ENCODE results near the gene FSD2. TPM values are rescaled to one million over a fixed set of nuclear protein-coding genes. Genes with fewer than 3 reads are reported as not detected.
"Not testable (repeated sequence)": the region's sequence is repeated elsewhere in the genome, so short reads cannot be mapped to it uniquely, and the experiment has no call there.

FSD2 gene
- total and polyA plus RNA-seq, 4 donors = under 0.01 TPM; not detected in 3

DNA sequence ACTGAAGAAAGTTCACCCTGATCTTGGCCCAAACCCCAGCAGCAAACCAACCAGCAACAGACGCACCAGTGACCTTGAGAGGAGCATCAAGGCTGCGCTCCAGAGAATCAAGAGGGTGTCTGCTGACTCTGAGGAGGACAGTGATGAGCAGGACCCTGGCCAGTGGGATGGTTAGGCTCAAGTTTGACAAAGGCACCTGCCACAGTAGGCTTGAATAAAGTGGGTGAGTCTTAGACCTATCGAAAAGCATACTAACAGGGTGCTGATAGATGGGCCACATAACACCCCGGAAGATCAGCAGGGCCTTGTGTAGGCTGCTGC lies 27.5 kb upstream of the FSD2 start:
- peaks cover 0 to 7% of the 10 kb centered on the region in 2 donors for H3K36me3 ChIP-seq (ENCODE audit: control insufficient read depth in 1 of 2, insufficient read depth in 2 of 2, low read length in 1 of 2)
- 96% methylated on average over 4 of the region's 4 CpGs for WGBS, 2 donors
- H3K27me3 ChIP-seq (ENCODE audit: control insufficient read depth in 1 of 2, insufficient read depth in 2 of 2, low read length in 1 of 2) = no peaks in the 10 kb centered on the region
- DNase-seq (no peak), ATAC-seq (ENCODE audit: low FRiP score) (no peak)
- no peak overlapping the region for H3K27ac ChIP-seq (ENCODE audit: low read depth in 1 of 2, low read length in 2 of 2)
- H3K4me3 ChIP-seq (ENCODE audit: low read length in 2 of 2) = no peak overlapping the region
- no peaks in the 10 kb centered on the region for H3K4me1 ChIP-seq (ENCODE audit: control insufficient read depth in 1 of 2, insufficient read depth in 2 of 2, low read length in 2 of 2)
- intact Hi-C loops (cut with DNase I) = no loop called here
- H3K9me3 ChIP-seq (ENCODE audit: control insufficient read depth, low read length) = peaks cover 1% of the 10 kb centered on the region

DNA sequence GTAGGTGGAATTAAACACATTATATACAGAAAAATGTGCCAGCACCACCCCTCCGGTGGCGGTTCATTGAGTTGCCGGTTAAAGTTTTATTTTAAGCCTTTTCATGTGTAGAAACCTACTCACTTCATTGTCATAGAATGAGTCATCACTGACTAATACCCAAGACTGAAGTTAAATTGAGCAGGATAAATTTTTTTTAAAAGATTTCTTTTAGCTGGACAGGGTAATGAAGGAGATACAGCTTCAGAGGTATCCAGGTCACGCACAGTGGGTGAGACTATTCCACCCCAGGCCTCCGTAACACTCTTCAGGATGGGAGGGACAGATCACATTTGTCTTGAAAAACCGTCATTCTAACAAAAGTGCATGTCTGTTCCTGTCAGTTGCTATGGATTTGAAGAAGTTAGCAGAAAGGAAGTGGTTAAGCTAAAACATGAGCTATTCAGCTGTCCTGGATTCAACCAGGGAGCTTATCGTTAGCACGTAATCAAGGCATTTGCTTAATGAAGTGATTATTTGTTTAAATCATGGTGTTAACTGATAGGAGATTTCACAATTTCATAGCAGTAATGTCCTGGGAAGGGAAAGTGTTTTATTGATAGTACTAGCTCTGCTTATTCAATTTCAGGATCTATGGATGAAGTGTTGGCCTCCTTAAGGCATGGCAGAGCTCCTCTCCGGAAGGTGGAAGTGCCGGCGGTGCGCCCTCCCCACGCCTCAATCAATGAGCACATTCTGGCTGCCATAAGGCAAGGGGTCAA lies 26.9 kb upstream of the FSD2 start:
- 68% methylated on average over 13 of the region's 13 CpGs for WGBS, 2 donors
- H3K9me3 ChIP-seq (ENCODE audit: control insufficient read depth, low read length) = peaks cover 1% of the 10 kb centered on the region
- H3K4me1 ChIP-seq (ENCODE audit: control insufficient read depth in 1 of 2, insufficient read depth in 2 of 2, low read length in 2 of 2) = no peaks in the 10 kb centered on the region
- no peak for ATAC-seq (ENCODE audit: low FRiP score)
- H3K27ac ChIP-seq (ENCODE audit: low read depth in 1 of 2, low read length in 2 of 2) = no peak overlapping the region
- peaks cover 0 to 7% of the 10 kb centered on the region in 2 donors for H3K36me3 ChIP-seq (ENCODE audit: control insufficient read depth in 1 of 2, insufficient read depth in 2 of 2, low read length in 1 of 2)
- H3K4me3 ChIP-seq (ENCODE audit: low read length in 2 of 2) = no peak overlapping the region
- intact Hi-C loops (cut with DNase I) = no loop called here
- no peaks in the 10 kb centered on the region for H3K27me3 ChIP-seq (ENCODE audit: control insufficient read depth in 1 of 2, insufficient read depth in 2 of 2, low read length in 1 of 2)
- no peak for DNase-seq

DNA sequence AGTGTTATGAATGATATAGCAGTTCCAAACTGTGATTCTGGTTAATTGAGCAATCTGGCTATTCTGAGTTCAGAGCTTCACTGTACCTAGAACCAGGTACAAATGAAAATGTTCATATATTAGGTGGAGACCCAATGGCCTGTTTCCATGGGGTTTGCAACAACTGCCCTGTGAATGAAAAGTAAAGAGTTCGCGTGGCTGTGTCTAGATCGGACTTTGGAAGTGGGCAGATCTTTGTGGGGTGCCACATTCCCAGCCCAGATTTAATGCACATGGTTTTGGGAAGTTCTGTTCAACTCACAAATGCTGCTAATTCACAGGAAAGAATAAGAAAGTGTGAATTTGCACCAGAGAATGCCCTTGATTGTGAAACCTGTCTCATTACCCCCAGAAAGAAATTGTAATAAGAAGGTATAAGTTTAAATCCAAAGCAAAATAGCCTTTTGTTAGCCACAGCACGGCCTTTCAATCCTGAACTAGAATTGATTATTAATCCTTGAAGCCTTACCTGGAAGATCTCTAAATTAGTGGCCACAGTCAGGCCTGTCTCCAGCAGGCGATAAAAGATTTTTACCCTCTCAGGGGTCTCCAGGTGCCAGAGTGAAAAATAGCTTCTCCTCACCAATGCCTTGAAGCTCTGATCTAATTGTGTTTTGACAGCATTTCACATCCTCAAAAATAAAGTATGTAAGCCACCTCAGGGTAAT lies 26.2 kb upstream of the FSD2 start:
- DNase-seq (no peak), ATAC-seq (ENCODE audit: low FRiP score) (no peak)
- no peaks in the 10 kb centered on the region for H3K4me1 ChIP-seq (ENCODE audit: control insufficient read depth in 1 of 2, insufficient read depth in 2 of 2, low read length in 2 of 2)
- intact Hi-C loops (cut with DNase I) = no loop called here
- H3K36me3 ChIP-seq (ENCODE audit: control insufficient read depth in 1 of 2, insufficient read depth in 2 of 2, low read length in 1 of 2) = peaks cover 0 to 8% of the 10 kb centered on the region in 2 donors
- peaks cover 1% of the 10 kb centered on the region for H3K9me3 ChIP-seq (ENCODE audit: control insufficient read depth, low read length)
- H3K27ac ChIP-seq (ENCODE audit: low read depth in 1 of 2, low read length in 2 of 2) = no peak overlapping the region
- WGBS, 2 donors = 94 to 95% methylated on average over 5 of the region's 5 CpGs
- H3K4me3 ChIP-seq (ENCODE audit: low read length in 2 of 2) = no peak overlapping the region
- H3K27me3 ChIP-seq (ENCODE audit: control insufficient read depth in 1 of 2, insufficient read depth in 2 of 2, low read length in 1 of 2) = no peaks in the 10 kb centered on the region

DNA sequence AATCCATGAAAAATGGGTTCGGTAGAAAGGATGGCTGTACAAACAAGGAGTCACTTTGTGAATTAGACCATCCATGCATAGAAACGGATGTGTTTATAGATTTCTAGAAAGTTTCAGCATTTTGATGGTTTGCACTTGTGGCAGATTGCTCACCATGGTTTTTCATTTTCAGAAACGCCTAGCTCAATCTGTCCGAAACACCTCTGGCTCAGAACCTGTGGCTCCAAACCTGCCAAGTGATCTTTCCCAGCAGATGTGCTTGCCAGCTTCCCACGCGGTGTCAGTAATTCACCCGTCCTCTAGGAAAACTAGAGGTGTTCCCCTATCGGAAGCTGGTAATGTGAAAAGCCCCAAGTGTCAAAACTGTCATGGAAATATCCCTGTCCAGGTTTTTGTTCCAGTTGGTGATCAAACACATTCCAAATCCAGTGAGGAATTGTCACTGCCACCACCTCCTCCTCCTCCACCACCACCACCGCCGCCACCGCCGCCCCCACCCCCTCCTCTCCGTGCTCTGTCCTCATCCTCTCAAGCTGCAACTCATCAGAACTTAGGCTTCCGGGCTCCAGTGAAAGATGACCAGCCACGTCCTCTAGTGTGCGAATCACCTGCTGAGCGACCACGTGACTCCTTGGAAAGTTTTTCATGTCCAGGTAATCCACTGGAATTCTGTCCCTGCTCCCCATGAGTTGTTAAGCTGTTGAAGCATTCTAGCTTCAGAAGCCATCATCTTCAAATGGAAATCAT lies 24.7 kb upstream of the FSD2 start:
- no peak for ATAC-seq (ENCODE audit: low FRiP score)
- WGBS, 2 donors = 85 to 91% methylated on average over 18 of the region's 18 CpGs
- peaks cover 0 to 6% of the 10 kb centered on the region in 2 donors for H3K36me3 ChIP-seq (ENCODE audit: control insufficient read depth in 1 of 2, insufficient read depth in 2 of 2, low read length in 1 of 2)

DNA sequence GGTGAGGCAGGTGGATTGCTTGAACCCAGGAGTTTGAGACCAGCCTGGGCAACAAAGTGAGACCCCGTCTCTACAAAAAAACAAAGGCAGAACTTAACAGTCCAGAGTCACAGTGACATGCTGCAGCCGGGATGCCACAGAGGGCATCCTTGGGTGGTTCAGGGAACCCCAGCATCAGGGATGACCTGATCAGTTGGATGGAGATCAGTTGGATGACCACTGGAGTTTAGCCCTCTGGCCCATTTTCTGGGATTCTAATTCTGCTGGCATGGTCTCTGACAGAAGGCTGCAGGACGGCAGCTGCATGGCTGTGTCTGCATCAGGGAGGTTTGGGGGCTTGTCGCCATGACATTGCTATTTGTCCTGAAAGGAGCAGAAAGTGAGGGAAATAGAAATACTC lies 23.4 kb upstream of the FSD2 start:
- Histone ChIP-seq H3K4me1 (ENCODE audit: control insufficient read depth in 1 of 2, insufficient read depth in 2 of 2, low read length in 2 of 2) (no peaks in the 10 kb centered on the region), H3K27ac (ENCODE audit: low read depth in 1 of 2, low read length in 2 of 2) (no peak overlapping the region), H3K4me3 (ENCODE audit: low read length in 2 of 2) (no peak overlapping the region), H3K36me3 (ENCODE audit: control insufficient read depth in 1 of 2, insufficient read depth in 2 of 2, low read length in 1 of 2) (peaks cover 0 to 6% of the 10 kb centered on the region in 2 donors), H3K9me3 (ENCODE audit: control insufficient read depth, low read length) (no peaks in the 10 kb centered on the region), H3K27me3 (ENCODE audit: control insufficient read depth in 1 of 2, insufficient read depth in 2 of 2, low read length in 1 of 2) (no peaks in the 10 kb centered on the region)
- DNase-seq (no peak), ATAC-seq (ENCODE audit: low FRiP score) (no peak)
- WGBS, 2 donors = 90 to 91% methylated on average over 4 of the region's 4 CpGs
- intact Hi-C loops (cut with DNase I) = no loop called here

More for the DNA sequence above, 24.7 kb upstream of the FSD2 start:
- no peaks in the 10 kb centered on the region for H3K4me1 ChIP-seq (ENCODE audit: control insufficient read depth in 1 of 2, insufficient read depth in 2 of 2, low read length in 2 of 2)
- no peak for DNase-seq
- H3K27ac ChIP-seq (ENCODE audit: low read depth in 1 of 2, low read length in 2 of 2) = no peak overlapping the region
- intact Hi-C loops (cut with DNase I) = no loop called here
- H3K27me3 ChIP-seq (ENCODE audit: control insufficient read depth in 1 of 2, insufficient read depth in 2 of 2, low read length in 1 of 2) = no peaks in the 10 kb centered on the region
- H3K9me3 ChIP-seq (ENCODE audit: control insufficient read depth, low read length) = no peaks in the 10 kb centered on the region
- no peak overlapping the region for H3K4me3 ChIP-seq (ENCODE audit: low read length in 2 of 2)

DNA sequence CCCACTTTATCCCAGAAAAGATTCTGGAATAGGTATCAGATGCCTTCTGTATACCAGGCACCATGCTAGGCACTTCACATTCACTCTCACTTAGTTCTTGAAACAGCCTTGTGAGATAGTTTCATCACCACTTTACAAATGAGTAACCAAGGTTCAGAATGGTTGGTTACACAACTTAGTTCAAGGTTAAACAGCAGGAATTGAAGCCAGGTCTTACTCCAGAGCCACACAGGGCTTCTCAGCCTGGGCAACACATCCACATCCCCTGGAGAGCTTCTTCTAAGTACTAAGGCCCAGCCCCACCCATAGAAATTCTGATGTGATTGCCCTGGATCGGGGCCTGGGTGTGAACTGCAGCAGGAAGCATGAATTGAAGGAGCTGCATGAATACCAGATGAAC lies 22.2 kb upstream of the FSD2 start:
- Histone ChIP-seq H3K36me3 (ENCODE audit: control insufficient read depth in 1 of 2, insufficient read depth in 2 of 2, low read length in 1 of 2) (peaks cover 0 to 6% of the 10 kb centered on the region in 2 donors), H3K9me3 (ENCODE audit: control insufficient read depth, low read length) (no peaks in the 10 kb centered on the region), H3K4me3 (ENCODE audit: low read length in 2 of 2) (no peak overlapping the region), H3K4me1 (ENCODE audit: control insufficient read depth in 1 of 2, insufficient read depth in 2 of 2, low read length in 2 of 2) (no peaks in the 10 kb centered on the region), H3K27ac (ENCODE audit: low read depth in 1 of 2, low read length in 2 of 2) (no peak overlapping the region), H3K27me3 (ENCODE audit: control insufficient read depth in 1 of 2, insufficient read depth in 2 of 2, low read length in 1 of 2) (no peaks in the 10 kb centered on the region)
- intact Hi-C loops (cut with DNase I) = no loop called here
- ATAC-seq (ENCODE audit: low FRiP score) (no peak), DNase-seq (no peak)
- WGBS, 2 donors = 70 to 76% methylated on average over 1 of the region's 1 CpG

DNA sequence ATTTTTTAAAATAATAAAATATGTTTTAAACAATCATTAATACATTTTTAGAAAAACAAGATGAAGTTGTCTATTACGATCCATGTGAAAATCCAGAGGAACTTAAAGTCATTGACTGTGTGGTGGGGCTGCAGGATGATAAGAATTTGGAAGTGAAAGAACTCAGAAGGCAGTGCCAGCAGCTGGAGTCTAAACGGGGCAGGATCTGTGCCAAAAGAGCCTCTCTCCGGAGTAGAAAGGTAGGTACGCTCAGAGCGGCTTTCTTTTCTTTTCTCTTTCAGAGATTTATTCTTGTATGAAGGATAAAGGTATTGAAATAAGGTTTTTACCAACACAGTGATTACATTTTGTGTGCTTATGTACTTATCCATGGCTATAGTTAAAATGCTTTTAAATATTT lies 17.2 kb upstream of the FSD2 start:
- peaks cover 0 to 7% of the 10 kb centered on the region in 2 donors for H3K36me3 ChIP-seq (ENCODE audit: control insufficient read depth in 1 of 2, insufficient read depth in 2 of 2, low read length in 1 of 2)
- no peak overlapping the region for H3K27ac ChIP-seq (ENCODE audit: low read depth in 1 of 2, low read length in 2 of 2)
- 77 to 78% methylated on average over 5 of the region's 5 CpGs for WGBS, 2 donors
- H3K4me1 ChIP-seq (ENCODE audit: control insufficient read depth in 1 of 2, insufficient read depth in 2 of 2, low read length in 2 of 2) = no peaks in the 10 kb centered on the region
- intact Hi-C loops (cut with DNase I) = no loop called here
- no peaks in the 10 kb centered on the region for H3K27me3 ChIP-seq (ENCODE audit: control insufficient read depth in 1 of 2, insufficient read depth in 2 of 2, low read length in 1 of 2)
- DNase-seq = no peak
- H3K4me3 ChIP-seq (ENCODE audit: low read length in 2 of 2) = no peak overlapping the region
- no peak for ATAC-seq (ENCODE audit: low FRiP score)
- H3K9me3 ChIP-seq (ENCODE audit: control insufficient read depth, low read length) = no peaks in the 10 kb centered on the region

DNA sequence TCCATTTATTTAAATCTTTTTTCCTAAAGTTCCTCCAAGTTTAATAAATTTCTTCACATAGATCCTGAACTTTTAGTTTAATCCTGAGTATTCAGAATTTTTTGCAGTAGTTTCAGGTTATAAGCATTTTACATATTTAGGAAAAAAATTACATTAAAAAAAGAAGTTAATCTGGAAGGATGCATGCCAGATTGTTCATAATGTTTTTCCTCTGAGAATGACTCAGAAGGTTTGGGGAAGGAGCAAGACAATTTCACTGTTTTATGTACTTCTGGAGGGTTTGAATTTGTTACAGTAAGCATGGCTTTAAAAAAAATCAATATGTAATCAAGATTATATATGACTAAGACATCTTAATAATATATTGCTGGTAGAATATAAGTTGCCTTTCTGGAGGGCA lies 16.0 kb upstream of the FSD2 start:
- H3K4me1 ChIP-seq (ENCODE audit: control insufficient read depth in 1 of 2, insufficient read depth in 2 of 2, low read length in 2 of 2); intact Hi-C loops (cut with DNase I); H3K9me3 ChIP-seq (ENCODE audit: control insufficient read depth, low read length); DNase-seq; H3K4me3 ChIP-seq (ENCODE audit: low read length in 2 of 2); ATAC-seq (ENCODE audit: low FRiP score); H3K27me3 ChIP-seq (ENCODE audit: control insufficient read depth in 1 of 2, insufficient read depth in 2 of 2, low read length in 1 of 2); H3K36me3 ChIP-seq (ENCODE audit: control insufficient read depth in 1 of 2, insufficient read depth in 2 of 2, low read length in 1 of 2); H3K27ac ChIP-seq (ENCODE audit: low read depth in 1 of 2, low read length in 2 of 2): not testable (repeated sequence)

Measured in aorta (tissue), 5 donors.